SK-N-DZ (cell line): ENCODE results near the gene KCNJ16.

Experiments
- DNase-seq: peaks from one replicate; pipeline ENCODE4 v3.0.0-alpha.2; 2015; ENCODE audit warnings: low spot score

Gene KCNJ16

GRCh38 chr17:70098030-70098429, 23.0 kb downstream of the KCNJ16 start:
- DNase-seq, result no peak

GRCh38 chr17:70099294-70099693, 24.3 kb downstream of the KCNJ16 start:
- no peak for DNase-seq

GRCh38 chr17:70099884-70100283, 24.9 kb downstream of the KCNJ16 start:
- DNase-seq, result no peak

GRCh38 chr17:70100983-70101382, 26.0 kb downstream of the KCNJ16 start:
- no peak for DNase-seq

DNA sequence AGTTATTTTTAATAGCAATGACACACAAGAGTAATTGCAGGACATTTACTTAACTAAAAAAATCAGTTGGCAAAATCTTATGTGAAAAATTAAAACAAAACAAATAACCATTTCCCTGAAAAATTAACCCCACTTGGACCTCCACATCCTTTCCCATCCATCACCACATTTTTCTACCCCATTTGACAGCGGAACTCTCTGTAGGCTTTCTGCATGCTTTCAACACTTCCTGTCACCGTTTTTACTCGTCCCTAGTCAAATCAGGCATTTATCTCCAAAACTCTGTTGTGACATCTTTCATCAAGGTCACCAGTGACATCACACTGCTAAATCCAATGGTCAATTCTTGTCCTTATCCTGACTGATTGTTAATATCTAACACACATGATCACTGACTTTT, 27.5 kb downstream of the KCNJ16 start:
- DNase-seq, result no peak

- DNase-seq, result no peak
These were observed 29.9 kb downstream of the KCNJ16 start for GRCh38 chr17:70104791-70105523.

GRCh38 chr17:70105641-70106040, 30.6 kb downstream of the KCNJ16 start:
- no peak for DNase-seq

GRCh38 chr17:70106551-70106950, 31.5 kb downstream of the KCNJ16 start:
- DNase-seq, result no peak

DNA sequence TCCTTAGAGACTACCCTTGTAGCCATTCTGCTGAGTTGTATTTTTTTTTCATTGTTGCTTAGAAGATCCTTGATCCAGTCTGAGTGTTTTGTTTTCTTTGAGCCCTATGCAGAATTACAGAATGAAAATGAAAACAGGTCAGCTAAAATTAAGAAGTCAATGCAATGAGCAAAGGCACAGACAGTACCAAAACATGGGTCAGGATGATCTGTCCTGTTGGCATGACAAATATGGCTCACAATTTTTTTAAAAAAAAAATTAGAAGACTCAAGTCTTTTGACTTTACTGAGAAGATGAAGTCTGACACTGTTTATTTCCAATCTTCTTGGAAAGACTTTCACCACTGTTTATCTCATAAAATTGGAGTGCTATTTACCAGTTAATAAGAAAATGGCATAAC, 32.4 kb downstream of the KCNJ16 start:
- no peak for DNase-seq

DNA sequence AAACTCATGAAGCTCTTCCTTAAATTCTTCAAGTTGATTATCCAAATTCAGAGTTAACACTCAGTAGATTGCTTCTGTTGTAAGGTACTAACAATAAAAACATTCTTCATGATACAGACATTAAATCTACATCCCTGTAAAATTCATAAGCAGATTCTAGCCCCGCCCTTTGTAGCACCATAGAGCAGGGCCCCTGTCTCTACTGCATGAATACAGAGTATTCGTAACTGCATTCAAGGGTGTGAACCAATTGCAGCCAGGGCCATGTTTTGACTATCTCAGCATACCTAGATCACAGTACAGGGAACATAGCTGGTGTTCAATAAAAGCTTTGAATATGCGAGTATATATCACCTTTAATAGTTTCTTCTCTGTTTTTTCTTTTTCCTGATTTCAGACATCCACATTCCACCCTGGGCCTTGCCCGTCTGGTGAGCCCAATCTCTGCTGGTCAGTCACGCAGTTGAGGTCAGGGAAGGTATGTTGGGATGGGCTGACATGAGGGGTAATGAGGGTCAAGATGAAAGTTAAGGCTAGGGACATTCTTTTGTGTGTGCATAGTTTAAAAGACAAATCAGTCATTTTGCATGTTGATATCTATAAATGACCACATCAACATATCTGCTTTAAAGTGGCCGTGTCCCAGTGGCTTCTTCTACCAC, 33.0 kb downstream of the KCNJ16 start:
- no peak for DNase-seq

DNA sequence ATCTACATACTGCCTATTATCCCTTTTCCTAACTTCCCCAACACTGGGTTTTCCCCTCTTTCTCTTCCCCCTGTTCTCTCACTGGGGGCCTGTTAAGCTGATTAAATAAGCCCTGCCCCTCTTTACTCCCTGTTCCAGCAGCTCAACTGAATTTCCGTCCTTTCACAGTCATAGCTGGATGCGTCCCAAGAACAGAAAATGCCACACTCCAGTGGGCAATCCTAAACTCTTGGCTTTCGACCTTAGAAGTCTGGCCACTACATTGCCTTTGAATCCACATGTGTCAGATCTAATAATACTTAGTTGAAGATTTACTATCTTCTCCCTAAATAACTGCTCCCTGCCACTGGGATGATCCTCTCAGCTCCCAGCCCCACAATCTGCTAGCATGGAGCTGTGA, 34.5 kb downstream of the KCNJ16 start:
- no peak for DNase-seq

GRCh38 chr17:70110443-70110880, 35.4 kb downstream of the KCNJ16 start:
- DNase-seq, result no peak

DNA sequence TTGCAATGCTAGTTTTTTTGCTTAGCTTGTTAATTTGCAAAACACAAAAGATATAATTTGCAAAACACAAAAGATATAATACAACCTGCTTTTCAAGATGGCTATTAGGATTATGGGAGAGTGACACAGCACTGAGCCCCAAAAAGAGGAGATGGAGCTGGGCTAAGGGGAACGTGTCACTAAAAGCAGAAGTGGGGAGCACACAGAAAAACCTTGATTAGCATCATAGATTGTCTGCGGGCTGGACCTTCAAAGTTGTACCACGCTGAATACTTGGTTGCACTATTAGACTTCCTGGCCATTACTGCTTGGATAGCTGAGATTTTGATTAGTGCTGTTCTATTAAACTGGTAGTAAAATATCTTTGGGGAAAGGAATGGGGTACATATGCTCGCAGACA, 36.2 kb downstream of the KCNJ16 start:
- DNase-seq, result no peak

DNA sequence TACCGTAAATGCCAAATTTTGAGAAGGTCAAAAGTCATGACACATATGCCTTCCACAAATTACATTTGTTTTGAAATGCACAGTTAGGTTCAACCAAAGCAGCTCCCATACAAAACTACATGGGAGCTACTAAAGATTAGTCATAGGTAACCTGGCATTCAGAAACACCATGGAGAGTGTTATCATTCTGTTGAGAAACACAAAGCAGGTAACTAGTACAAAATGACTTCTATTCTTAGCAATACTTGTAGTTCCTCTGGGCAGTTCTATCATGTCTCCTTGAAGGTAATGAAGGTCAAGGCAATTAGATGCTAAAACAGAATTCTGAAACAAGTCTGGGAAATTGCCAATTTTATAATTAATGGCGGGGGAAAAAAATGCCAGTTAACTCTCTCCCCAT, 39.4 kb downstream of the KCNJ16 start:
- DNase-seq, result no peak

DNA sequence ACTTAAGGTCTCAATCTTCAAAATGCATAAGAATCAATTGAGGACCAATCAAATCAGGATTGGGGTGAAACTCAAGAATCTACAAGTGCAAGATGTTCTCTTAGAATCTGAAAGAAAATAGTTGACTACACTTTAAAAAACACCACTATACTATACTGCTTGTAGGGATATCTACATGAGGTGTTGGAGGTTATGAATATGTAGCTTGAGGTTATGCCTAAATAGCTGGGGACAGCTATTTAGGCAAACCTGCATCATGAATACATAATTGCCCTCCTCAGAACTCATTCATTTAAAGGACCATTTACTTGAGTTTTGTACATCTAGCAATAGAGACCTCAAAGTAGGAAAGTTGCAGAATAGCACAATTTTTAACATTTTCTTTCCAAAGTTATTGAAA, 40.1 kb downstream of the KCNJ16 start:
- no peak for DNase-seq

DNA sequence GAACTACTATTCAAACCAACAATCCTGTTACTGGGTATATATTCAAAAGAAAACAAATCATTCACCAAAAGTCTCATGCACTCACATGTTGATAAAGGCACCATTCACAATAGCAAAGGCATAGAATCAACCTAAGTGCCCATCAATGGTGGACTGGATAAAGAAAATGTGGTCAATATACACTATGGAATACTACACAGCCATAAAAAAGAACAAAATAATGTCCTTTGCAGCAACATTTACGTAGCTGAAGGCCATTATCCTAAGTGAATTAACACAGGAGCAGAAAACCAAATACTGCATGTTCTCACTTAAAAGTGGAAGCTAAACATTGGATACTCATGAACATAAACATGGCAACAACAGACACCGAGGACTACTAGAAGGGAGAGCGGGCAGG, 41.9 kb downstream of the KCNJ16 start:
- DNase-seq, result no peak

- no peak for DNase-seq
These were observed 44.5 kb downstream of the KCNJ16 start for GRCh38 chr17:70119545-70119944.

DNA sequence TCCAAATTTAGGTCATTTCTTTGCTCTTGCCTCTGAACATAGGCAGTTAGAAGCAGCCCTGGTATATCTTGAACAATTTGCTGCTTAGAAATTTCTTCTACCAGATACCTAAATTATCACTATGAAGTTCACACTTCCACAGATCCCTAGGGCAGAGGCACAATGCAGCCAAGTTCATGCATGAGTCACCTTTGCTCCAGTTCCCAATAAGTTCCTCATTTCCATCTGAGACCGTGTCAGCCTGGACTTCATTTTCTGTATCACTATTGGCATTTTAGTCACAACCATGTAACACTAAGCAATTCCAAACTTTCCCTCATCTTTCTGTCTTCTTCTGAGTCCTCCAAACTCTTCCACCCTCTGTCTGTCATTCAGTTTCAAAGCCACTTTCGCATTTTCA, 45.0 kb downstream of the KCNJ16 start:
- no peak for DNase-seq

DNA sequence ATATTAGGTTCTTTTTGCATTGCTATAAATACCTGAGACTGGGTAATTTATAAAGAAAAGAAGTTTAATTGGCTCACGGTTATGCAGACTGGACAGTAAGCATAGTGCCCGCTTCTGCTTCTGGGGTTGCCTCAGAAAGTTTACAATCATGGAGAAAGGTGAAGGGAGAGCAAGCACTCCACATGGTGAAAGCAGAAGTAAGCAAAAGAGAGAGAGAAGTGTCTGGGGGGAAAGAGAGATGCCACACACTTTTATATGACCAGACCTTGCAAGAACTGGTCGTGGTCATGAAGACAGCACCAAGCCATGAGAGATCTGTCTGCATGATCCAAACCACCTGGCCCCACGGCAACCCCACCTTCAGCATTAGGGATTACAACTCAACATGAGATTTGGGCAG, 45.4 kb downstream of the KCNJ16 start:
- no peak for DNase-seq

GRCh38 chr17:70121126-70121525, 46.1 kb downstream of the KCNJ16 start:
- DNase-seq, result no peak

GRCh38 chr17:70123193-70123592, 48.2 kb downstream of the KCNJ16 start:
- no peak for DNase-seq

DNA sequence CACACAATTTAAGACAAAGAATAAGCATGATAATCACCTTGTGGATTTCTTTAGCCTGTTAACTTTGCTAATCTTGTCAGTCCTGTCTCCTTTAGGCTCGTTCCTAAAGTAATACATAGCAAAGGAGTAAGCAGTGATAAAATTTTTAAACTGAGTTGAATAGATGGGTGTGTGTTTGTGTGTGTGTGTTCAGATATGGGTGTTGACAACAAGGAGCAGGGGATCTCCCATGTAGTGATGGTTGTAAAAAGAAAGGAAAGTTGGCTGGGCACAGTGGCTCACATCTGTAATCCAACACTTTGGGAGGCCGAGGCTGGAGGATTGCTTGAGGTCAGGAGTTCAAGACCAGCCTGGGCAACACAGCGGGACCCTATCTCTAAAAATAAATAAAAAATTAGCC, 49.7 kb downstream of the KCNJ16 start:
- DNase-seq, result no peak

DNA sequence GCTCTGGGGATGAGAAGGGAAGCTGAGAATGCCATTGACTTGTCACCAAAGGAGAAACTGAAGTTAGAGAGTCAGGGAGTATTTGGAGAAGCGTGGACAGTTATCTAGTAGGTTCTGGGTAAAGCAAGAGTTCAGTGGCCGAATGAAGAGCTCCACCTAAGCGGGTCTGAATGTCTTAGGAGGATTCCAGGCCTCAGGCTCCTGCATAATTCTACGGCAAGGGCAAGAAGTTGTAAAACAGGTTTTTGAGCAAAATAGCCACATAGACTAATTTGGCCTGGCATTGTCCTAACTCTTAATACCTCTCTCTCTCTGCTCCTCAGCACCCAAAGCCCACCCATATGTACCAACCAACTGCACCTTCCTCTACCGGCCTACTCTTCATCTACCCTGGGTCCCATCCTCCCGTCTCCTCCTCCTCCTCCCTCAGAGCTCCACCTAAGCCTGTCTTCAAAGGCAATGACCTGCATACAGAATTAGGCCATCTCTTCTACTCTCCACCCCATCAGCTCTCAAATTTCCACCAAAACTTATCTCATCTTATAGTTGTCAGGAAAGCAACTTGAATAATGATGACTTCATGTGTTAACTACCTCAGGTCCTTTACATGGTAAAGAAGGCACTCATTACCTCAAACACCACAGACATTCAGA, 52.3 kb downstream of the KCNJ16 start:
- DNase-seq, result no peak
